Measurements from ENCODE around the gene ERBB4.
"Not testable (repeated sequence)": the region's sequence is repeated elsewhere in the genome, so short reads cannot be mapped to it uniquely, and the experiment has no call there.

ERBB4 gene

DNA sequence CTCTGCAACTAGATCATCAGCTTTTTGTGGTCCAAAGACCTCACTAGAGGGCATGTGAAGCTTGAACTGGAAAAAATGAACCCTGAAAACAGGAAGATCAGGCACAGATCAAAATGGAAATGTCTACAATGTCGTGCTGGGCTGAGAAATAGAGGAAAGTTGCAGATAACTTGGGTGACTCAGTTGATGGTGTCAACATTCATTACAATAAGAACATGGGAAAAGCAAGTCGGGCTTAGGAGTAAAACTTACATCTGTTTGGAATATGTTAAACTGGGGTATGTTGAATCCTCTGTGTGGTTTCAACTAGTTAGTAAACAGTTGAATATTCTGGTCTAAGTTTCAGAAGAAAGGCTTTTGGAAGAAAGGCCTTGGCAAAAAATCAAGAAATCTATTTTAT is 940.4 kb downstream of the ERBB4 start:
- FAIRE-seq (no peak), DNase-seq (ENCODE audit: extremely low spot score, insufficient read length, low read depth) (no peak)

GRCh38 chr2:211592006-211592405 is 946.6 kb downstream of the ERBB4 start:
- FAIRE-seq; DNase-seq (ENCODE audit: extremely low spot score, insufficient read length, low read depth): not testable (repeated sequence)

DNA sequence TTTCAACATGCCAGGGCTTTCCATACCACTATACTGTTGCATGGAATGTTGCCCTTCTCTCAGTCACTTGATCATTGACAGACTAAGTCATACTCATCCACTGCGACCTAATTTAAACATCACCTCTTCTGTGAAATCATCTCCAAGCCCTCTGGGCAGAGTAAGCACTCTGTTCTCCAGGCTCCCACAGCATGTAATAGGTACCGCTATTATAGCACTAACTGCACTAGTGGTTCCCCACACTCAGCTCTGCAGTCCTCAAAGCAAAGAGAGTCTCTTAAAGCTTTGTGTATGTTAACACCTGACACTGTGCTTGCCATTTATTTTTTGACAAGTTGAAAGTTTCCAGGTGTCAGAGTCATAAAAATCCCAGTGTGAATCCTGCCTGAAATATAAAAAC is 947.2 kb downstream of the ERBB4 start:
- DNase-seq (ENCODE audit: extremely low spot score, insufficient read length, low read depth) (no peak), FAIRE-seq (no peak)

- no peak for DNase-seq (ENCODE audit: extremely low spot score, insufficient read length, low read depth)
- FAIRE-seq: no peak
Observed at GRCh38 chr2:211568439-211568838, 970.2 kb downstream of the ERBB4 start.

GRCh38 chr2:211564441-211564840 is 974.2 kb downstream of the ERBB4 start:
- FAIRE-seq (no peak), DNase-seq (ENCODE audit: extremely low spot score, insufficient read length, low read depth) (no peak)

GRCh38 chr2:211545582-211545981 is 993.0 kb downstream of the ERBB4 start:
- no peak for DNase-seq (ENCODE audit: extremely low spot score, insufficient read length, low read depth)
- FAIRE-seq: no peak

DNA sequence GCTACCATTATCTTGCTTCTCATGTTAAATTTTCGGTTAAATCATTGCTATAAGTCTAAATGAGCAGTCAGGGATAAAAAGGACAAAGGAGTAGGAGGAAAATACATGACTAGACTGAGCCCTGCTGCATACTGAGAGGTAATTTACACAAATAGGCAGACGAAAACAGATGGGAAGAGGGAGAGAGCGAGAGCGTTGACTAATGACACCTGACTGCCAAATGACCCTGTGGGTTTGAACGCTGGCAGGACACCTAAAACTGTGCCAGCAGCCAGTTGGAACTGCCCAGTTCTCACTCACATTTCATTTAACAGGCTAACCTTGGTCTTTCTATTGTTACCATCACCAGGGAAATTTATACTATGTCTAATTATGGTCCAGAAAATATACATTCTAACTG is 1004.0 kb downstream of the ERBB4 start:
- DNase-seq (ENCODE audit: extremely low spot score, insufficient read length, low read depth) (no peak), FAIRE-seq (no peak)

DNA sequence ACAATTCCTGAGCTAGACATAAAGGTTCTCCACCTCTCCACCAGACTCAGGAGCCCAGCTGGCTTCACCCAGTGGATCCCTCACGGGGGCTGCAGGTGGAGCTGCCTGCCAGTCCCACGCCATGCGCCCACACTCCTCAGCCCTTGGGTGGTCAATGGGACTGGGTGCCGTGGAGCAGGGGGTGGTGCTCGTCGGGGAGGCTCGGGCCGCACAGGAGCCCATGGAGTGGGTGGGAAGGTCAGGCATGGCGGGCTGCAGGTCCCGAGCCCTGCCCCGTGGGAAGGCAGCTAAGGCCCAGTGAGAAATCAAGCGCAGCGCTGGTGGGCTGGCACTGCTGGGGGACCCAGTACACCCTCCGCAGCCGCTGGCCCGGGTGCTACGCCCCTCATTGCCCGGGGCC is 1014.4 kb downstream of the ERBB4 start:
- not testable (repeated sequence) for FAIRE-seq; DNase-seq (ENCODE audit: extremely low spot score, insufficient read length, low read depth)

DNA sequence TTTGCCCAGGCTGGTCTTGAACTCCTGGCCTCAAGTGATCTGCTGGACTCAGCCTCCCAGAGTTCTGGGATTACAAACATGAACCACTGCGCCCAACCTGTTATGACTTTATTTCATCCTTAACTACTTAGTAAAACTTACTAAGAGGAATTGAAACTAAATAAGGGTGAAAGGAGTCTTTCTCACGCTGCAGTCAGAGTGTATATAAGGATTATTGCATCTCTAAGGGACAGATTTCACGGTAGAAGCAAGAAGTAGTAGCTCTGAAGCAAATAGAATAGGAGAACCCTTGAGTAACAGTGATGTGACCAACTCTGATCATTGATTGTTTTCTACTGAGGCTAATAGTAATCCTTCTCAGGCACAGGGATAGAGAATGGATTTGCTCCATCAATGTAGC is 1022.1 kb downstream of the ERBB4 start:
- FAIRE-seq: no peak
- no peak for DNase-seq (ENCODE audit: extremely low spot score, insufficient read length, low read depth)

GRCh38 chr2:211514049-211514448 is 1024.6 kb downstream of the ERBB4 start:
- DNase-seq (ENCODE audit: extremely low spot score, insufficient read length, low read depth) (no peak), FAIRE-seq (no peak)

- no peak for FAIRE-seq
Observed at GRCh38 chr2:211513446-211513845, 1025.2 kb downstream of the ERBB4 start.

GRCh38 chr2:211512806-211513205 is 1025.8 kb downstream of the ERBB4 start:
- FAIRE-seq: no peak

More at GRCh38 chr2:211513446-211513845, 1025.2 kb downstream of the ERBB4 start:
- no peak for DNase-seq (ENCODE audit: extremely low spot score, insufficient read length, low read depth)

GRCh38 chr2:211503856-211504255 is 1034.7 kb downstream of the ERBB4 start:
- FAIRE-seq (no peak), DNase-seq (ENCODE audit: extremely low spot score, insufficient read length, low read depth) (no peak)

More at GRCh38 chr2:211512806-211513205, 1025.8 kb downstream of the ERBB4 start:
- DNase-seq (ENCODE audit: extremely low spot score, insufficient read length, low read depth): no peak

DNA sequence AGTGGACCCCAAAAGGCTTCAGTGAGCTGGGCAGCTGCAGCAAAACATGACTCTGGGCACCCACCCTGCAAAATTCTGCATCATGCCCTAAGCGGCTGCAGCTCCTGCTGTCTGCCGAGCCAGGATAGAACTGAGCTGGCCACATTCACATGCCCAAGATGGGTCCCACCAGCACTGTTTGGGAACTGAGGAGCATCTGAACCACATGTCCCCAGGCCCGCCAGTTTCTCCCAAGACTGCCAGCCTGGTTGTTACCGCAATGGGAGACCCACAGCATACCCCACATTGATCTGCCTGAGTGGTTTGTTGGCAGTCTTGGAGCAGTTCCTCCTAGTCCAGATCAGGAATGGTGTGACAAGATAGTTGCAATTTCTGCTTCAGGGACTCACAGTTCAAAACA is 1035.4 kb downstream of the ERBB4 start:
- FAIRE-seq: no peak
- no peak for DNase-seq (ENCODE audit: extremely low spot score, insufficient read length, low read depth)

DNA sequence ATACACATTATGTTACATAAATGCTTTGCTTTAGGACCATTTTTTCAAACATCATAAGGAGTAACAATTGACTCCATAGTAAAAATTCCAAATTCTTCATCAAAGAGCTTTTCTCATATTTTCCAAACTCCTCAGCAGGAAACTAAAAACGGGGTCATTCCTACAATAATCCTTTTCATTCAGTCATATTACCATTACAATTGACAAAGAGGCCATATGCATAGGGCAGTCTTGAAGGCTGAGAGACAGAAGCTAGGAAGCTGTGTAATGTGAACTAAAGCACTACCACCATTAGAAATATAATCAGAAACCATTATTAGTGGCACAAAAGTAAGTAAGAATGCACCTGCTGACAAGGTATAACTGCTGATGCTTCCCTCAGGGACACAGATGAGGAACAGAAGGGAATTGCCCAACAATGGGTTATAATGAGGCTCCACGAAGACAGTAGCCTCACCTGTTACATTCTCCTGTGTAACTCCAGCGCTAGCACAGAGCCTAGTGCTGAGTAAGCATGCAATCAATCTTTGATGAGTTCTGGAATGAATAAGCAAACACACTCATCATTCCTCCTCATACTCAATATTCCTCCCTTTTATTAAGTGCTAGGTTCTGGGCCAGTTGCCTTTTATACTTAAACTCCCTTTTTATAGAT is 1039.9 kb downstream of the ERBB4 start:
- FAIRE-seq: no peak
- no peak for DNase-seq (ENCODE audit: extremely low spot score, insufficient read length, low read depth)

DNA sequence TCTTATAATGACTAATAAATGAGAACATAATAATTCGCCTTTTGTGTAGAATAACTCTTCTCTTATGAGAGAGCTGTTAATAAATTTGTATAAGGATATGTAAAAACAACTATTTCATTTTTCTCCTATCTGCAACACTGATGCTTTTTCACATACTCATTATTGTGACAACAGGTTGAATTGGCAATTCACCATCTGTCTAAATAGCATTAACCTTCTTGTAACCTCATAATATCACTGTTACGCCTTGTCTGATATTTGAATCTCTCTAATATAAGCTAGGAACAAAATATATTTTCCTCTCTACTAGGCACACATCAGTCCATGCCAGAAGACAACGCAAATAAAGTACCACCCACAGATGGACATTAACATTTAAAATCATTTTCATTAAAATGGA is 1043.3 kb downstream of the ERBB4 start:
- no peak for FAIRE-seq
- DNase-seq (ENCODE audit: extremely low spot score, insufficient read length, low read depth): no peak

- FAIRE-seq (no peak), DNase-seq (ENCODE audit: extremely low spot score, insufficient read length, low read depth) (no peak)
Observed at GRCh38 chr2:211494536-211494935, 1044.1 kb downstream of the ERBB4 start.

DNA sequence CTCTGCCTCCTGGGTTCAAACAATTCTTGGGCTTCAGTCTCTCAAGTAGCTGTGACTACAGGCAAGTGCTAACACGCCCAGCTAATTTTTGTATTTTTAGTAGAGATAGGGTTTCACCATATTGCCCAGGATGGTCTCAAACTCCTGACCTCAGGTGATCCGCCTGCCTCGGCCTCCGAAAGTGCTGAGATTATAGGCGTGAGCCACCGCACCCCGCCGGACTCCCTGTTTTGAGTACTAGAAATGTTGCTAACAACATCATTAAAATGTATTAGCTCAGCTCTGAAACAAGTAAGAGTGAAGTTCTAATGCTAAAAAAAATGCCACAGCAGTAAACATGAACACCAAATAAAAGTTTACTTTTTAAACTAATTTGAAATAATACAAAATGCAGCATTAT is 1044.5 kb downstream of the ERBB4 start:
- FAIRE-seq (no peak), DNase-seq (ENCODE audit: extremely low spot score, insufficient read length, low read depth) (no peak)

- no peak for FAIRE-seq
Observed at GRCh38 chr2:211487733-211488132, 1050.9 kb downstream of the ERBB4 start.

GRCh38 chr2:211479536-211480150 is 1059.0 kb downstream of the ERBB4 start:
- DNase-seq (ENCODE audit: extremely low spot score, insufficient read length, low read depth) (no peak), FAIRE-seq (no peak)

More at GRCh38 chr2:211487733-211488132, 1050.9 kb downstream of the ERBB4 start:
- no peak for DNase-seq (ENCODE audit: extremely low spot score, insufficient read length, low read depth)

DNA sequence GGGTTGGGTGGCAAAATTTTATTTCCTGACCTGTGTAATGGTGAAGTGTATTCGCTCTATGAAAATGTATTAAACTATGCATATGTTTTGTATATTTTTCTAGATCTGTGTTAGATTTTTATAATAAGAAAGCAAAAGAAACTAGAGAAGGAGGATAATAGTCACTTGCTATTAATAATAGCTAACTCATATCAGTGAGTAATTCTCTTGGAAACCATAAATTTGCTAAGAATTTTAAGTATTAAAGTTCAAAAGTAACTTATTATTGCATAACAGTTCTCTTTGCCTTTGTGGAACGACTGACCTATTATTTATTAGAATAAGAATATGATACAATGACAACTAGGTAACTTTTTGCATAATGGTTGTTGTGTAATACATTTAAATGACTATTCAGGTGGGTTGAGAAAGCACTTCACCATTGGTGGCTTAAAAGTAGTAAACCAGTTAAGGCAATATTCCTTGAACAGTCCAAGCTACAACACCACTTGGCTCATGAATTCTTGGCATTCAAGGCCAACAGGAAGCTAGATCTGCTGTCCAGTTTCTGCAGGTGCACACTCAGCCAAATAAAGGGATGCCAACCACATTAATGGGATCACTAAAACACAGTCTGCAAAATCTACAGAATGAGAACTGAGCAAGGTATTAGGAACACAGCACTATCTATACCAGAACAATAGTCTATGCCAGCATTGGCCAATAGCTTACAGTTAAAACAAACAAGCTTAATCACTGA is 1060.9 kb downstream of the ERBB4 start:
- DNase-seq (ENCODE audit: extremely low spot score, insufficient read length, low read depth): no peak
- FAIRE-seq: no peak
